Neural cell (in vitro differentiated cells): ENCODE measurements around the gene GLIS2.

Experiments used
- CTCF ChIP-seq: fragments of 450-650 bp; IDR thresholded peaks from 2 replicates; pipeline ENCODE4 v1.5.1; 2014; ENCODE audit warnings: antibody characterized with exemption, mild to moderate bottlenecking, moderate library complexity; ENCODE audit not compliant: poor library complexity, severe bottlenecking
- EP300 ChIP-seq: fragments of 450-650 bp; conservative IDR thresholded peaks from 2 replicates; pipeline ENCODE4 v1.6.1; 2014; ENCODE audit warnings: antibody characterized with exemption, mild to moderate bottlenecking, moderate library complexity; ENCODE audit not compliant: poor library complexity, severe bottlenecking
- EZH2 ChIP-seq: fragments of 200-600, 300-800 bp; shearing (Covaris generic), sonication (generic); IDR thresholded peaks from 2 replicates; pipeline ENCODE4 v1.6.1; 2014; ENCODE audit warnings: antibody characterized with exemption, low read length, borderline replicate concordance, mild to moderate bottlenecking; ENCODE audit not compliant: insufficient read depth, poor library complexity, severe bottlenecking
- POLR2AphosphoS5 ChIP-seq: IDR thresholded peaks from 2 replicates; pipeline ENCODE4 v1.6.1; 2012
- RAD21 ChIP-seq: fragments of 450-650 bp; conservative IDR thresholded peaks from 2 replicates; pipeline ENCODE4 v1.6.1; 2014; ENCODE audit warnings: antibody characterized with exemption, mild to moderate bottlenecking, moderate library complexity

- TF ChIP-seq EP300 (no peak), POLR2AphosphoS5 (no peak), CTCF (no peak), RAD21 (no peak), EZH2 (no peak)
Observed at GRCh38 chr16:4316864-4317531, 1.1 kb downstream of the GLIS2 start.
